Liver (tissue), 9 donors: ENCODE results near the gene PXDN. TPM values are rescaled to one million over a fixed set of nuclear protein-coding genes. Genes with fewer than 3 reads are reported as not detected.

Source experiments
- DNase-seq: peaks from one replicate; pipeline ENCODE4 v3.0.0-alpha.2; 2017; ENCODE audit warnings: low spot score
- H3K27ac ChIP-seq, 2 donors: one replicate each; pipeline ENCODE4 v1.7.0; 2013; ENCODE audit warnings: inconsistent platforms in 2 of 2, low read length in 2 of 2, control low read depth in 1 of 2, low read depth in 1 of 2, mild to moderate bottlenecking in 1 of 2
- H3K27me3 ChIP-seq, 4 donors: one replicate each; pipeline versions ENCODE4 v1.6.1 to v1.7.0; 2013; ENCODE audit warnings: low read length in 3 of 4, inconsistent platforms in 1 of 4, mild to moderate bottlenecking in 1 of 4, moderate library complexity in 1 of 4; ENCODE audit not compliant: control insufficient read depth in 4 of 4, insufficient read depth in 4 of 4
- H3K36me3 ChIP-seq, 4 donors: one replicate each; pipeline versions ENCODE4 v1.6.1 to v1.7.0; 2013; ENCODE audit warnings: low read length in 3 of 4, mild to moderate bottlenecking in 3 of 4, low read depth in 1 of 4, moderate library complexity in 1 of 4; ENCODE audit not compliant: control insufficient read depth in 4 of 4, insufficient read depth in 3 of 4
- H3K4me1 ChIP-seq, 4 donors: one replicate each; pipeline versions ENCODE4 v1.6.1 to v1.7.0; 2013; ENCODE audit warnings: low read length in 3 of 4, mild to moderate bottlenecking in 3 of 4, moderate library complexity in 1 of 4; ENCODE audit not compliant: control insufficient read depth in 4 of 4, insufficient read depth in 4 of 4
- H3K4me3 ChIP-seq, 3 donors: one replicate each; pipeline versions ENCODE4 v1.6.1 to v1.7.0; 2013; ENCODE audit warnings: low read length in 3 of 3, control low read depth in 1 of 3, low read depth in 1 of 3, mild to moderate bottlenecking in 1 of 3
- H3K9ac ChIP-seq, 2 donors: one replicate each; pipeline ENCODE4 v1.7.0; 2013; ENCODE audit warnings: low read length in 2 of 2, mild to moderate bottlenecking in 2 of 2, moderate library complexity in 2 of 2, control low read depth in 1 of 2, low read depth in 1 of 2
- H3K9me3 ChIP-seq, 4 donors: one replicate each; pipeline versions ENCODE4 v1.6.1 to v1.7.0; 2013; ENCODE audit warnings: low read length in 3 of 4; ENCODE audit not compliant: control insufficient read depth in 4 of 4
- EGR1 ChIP-seq, 2 donors: IDR thresholded peaks; 2 replicates each; pipeline ENCODE4 v1.6.1; 2016 to 2018; ENCODE audit warnings: antibody characterized with exemption in 2 of 2, low read depth in 2 of 2
- FOXA1 ChIP-seq: IDR thresholded peaks from 2 replicates; pipeline ENCODE4 v1.6.1; 2016; ENCODE audit warnings: antibody characterized with exemption
- FOXA2 ChIP-seq: IDR thresholded peaks from 2 replicates; pipeline ENCODE4 v1.6.1; 2016; ENCODE audit warnings: antibody characterized with exemption
- GABPA ChIP-seq, 2 donors: IDR thresholded peaks in 1 of 2; conservative IDR thresholded peaks in 1 of 2; 2 replicates each; pipeline ENCODE4 v1.6.1; 2016; ENCODE audit warnings: antibody characterized with exemption in 2 of 2, mild to moderate bottlenecking in 1 of 2, moderate library complexity in 1 of 2
- HNF4A ChIP-seq, 2 donors: conservative IDR thresholded peaks; 2 replicates each; pipeline ENCODE4 v1.6.1; 2016; ENCODE audit warnings: antibody characterized with exemption in 2 of 2, mild to moderate bottlenecking in 2 of 2
- HNF4G ChIP-seq: IDR thresholded peaks from 2 replicates; pipeline ENCODE4 v1.6.1; 2016; ENCODE audit warnings: antibody characterized with exemption
- JUND ChIP-seq, 2 donors: IDR thresholded peaks; 2 replicates each; pipeline ENCODE4 v1.6.1; 2016; ENCODE audit warnings: antibody characterized with exemption in 2 of 2
- NR2F2 ChIP-seq: IDR thresholded peaks from 2 replicates; pipeline ENCODE4 v1.6.1; 2016; ENCODE audit warnings: antibody characterized with exemption
- RAD21 ChIP-seq, 2 donors: IDR thresholded peaks; 2 replicates each; pipeline ENCODE4 v1.6.1; 2016; ENCODE audit warnings: antibody characterized with exemption in 2 of 2, mild to moderate bottlenecking in 2 of 2
- RXRA ChIP-seq, 2 donors: IDR thresholded peaks; 2 replicates each; pipeline ENCODE4 v1.6.1; 2017 to 2018; ENCODE audit warnings: antibody characterized with exemption in 2 of 2, mild to moderate bottlenecking in 1 of 2
- SP1 ChIP-seq: IDR thresholded peaks from 2 replicates; pipeline ENCODE4 v1.6.1; 2018; ENCODE audit warnings: antibody characterized with exemption, mild to moderate bottlenecking
- TAF1 ChIP-seq: conservative IDR thresholded peaks from 2 replicates; pipeline ENCODE4 v1.6.1; 2016; ENCODE audit warnings: antibody characterized with exemption, mild to moderate bottlenecking
- YY1 ChIP-seq: IDR thresholded peaks from 2 replicates; pipeline ENCODE4 v1.6.1; 2016; ENCODE audit warnings: antibody characterized with exemption, mild to moderate bottlenecking
- WGBS: extraction: QIAGEN DNeasy Blood & Tissue Kit; methylation state at CpG from one replicate; pipeline ENCODE4 v1.1.7; 2013; 5-methylcytosine and 5-hydroxymethylcytosine counted together
- polyA plus RNA-seq, 2 donors: library from polyadenylated mRNA; stranded (reverse) in 1 of 2; unstranded in 1 of 2; fragments of 200-250 nt in 1 of 2; fragments of >200 nt in 1 of 2; fragmentation: Nextera tagmentation in 1 of 2; extraction: Ambion mirVana in 1 of 2; gene quantifications; one replicate each; pipeline versions ENCODE4 v1.2.1 to v1.2.3, GENCODE V29; 2013 to 2015
- total RNA-seq, 2 donors: library from RNA; depleted of rRNA; stranded (reverse); fragments of >200 nt; gene quantifications; one replicate each; pipeline ENCODE4 v1.2.3, GENCODE V29; 2014
- TF ChIP-seq, protein P1 (sequence below): fragments of 150-350 bp; IDR thresholded peaks from 2 replicates; pipeline ENCODE4 v1.5.1; 2017; ENCODE audit warnings: improper control_type of control experiment, low read depth, low read length; ENCODE audit not compliant: missing input control
- TF ChIP-seq, protein P2 (sequence below): IDR thresholded peaks from 2 replicates; pipeline ENCODE4 v1.6.1; 2016; ENCODE audit warnings: antibody characterized with exemption
- TF ChIP-seq, protein P3 (sequence below): IDR thresholded peaks from 2 replicates; pipeline ENCODE4 v1.6.1; 2016; ENCODE audit warnings: antibody characterized with exemption, mild to moderate bottlenecking
- TF ChIP-seq, protein P4 (sequence below): IDR thresholded peaks from 2 replicates; pipeline ENCODE4 v1.6.1; 2016; ENCODE audit warnings: antibody characterized with exemption
- TF ChIP-seq, protein P5 (sequence below): IDR thresholded peaks from 2 replicates; pipeline ENCODE4 v1.6.1; 2016; ENCODE audit warnings: antibody characterized with exemption
- donor health status: healthy.
- donor health status: healthy.
- donor health status: healthy.
- donor health status: healthy.
- donor health status: healthy.

PXDN gene
- total and polyA plus RNA-seq, 4 donors: 4.2 to 21.5 (median 16.9) TPM

DNA sequence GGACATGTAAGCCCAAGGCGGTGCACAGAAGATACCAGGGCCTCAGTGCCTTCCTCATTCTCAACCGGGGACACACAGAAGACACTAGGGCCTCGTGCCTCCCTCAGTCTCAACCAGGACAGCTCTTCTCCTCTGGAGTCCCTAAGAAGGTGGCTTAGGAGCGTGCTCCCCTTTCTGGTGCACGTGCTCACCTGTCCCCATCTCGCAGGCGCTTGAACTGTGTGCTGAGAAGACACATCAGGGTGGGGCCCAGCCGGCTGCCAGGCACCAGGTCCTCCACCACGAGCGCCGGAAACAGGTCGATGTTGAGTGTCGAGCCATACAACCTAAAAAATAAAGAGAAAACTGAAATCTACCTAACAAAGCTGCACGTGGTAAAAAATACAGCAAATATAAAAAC lies 99.9 kb downstream of the PXDN start (continued):
- TF ChIP-seq, protein P1, sequence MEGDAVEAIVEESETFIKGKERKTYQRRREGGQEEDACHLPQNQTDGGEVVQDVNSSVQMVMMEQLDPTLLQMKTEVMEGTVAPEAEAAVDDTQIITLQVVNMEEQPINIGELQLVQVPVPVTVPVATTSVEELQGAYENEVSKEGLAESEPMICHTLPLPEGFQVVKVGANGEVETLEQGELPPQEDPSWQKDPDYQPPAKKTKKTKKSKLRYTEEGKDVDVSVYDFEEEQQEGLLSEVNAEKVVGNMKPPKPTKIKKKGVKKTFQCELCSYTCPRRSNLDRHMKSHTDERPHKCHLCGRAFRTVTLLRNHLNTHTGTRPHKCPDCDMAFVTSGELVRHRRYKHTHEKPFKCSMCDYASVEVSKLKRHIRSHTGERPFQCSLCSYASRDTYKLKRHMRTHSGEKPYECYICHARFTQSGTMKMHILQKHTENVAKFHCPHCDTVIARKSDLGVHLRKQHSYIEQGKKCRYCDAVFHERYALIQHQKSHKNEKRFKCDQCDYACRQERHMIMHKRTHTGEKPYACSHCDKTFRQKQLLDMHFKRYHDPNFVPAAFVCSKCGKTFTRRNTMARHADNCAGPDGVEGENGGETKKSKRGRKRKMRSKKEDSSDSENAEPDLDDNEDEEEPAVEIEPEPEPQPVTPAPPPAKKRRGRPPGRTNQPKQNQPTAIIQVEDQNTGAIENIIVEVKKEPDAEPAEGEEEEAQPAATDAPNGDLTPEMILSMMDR: no peak
- TF ChIP-seq SP1: no peak

DNA sequence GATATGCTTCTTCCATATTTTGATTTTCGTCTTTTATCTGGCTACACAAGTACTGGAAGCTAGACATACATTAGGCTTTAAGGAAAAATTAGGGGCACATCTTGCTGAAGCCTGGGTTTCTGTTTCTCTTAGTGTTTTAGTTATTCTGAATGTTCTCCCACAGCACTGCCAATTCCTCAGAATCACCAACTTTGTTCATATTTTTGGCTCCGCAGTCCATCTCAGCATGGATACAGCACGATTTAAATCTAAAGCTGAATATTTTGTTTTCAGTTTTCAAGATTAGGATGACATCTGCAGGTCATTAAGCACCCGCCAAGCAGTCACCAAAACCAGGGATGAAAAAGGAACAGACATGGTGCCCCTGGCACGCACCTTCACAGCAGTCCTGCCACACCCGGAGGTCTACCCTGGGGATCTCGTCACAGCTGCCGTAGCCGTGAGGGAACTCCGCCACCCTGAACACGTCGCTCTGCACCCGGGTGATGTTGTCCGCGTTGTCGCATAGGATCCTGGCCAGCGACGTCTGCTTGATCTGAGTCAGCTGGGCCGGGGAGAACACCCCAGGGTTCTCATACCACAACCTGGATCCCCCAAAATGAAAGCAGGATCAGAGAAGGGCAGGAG lies 101.2 kb downstream of the PXDN start:
- Histone ChIP-seq H3K27ac (no peak overlapping the region), H3K4me1 (no peaks in the 10 kb centered on the region), H3K9ac (no peak overlapping the region), H3K9me3 (no peaks in the 10 kb centered on the region), H3K4me3 (no peak overlapping the region), H3K36me3 (no peaks in the 10 kb centered on the region), H3K27me3 (no peaks in the 10 kb centered on the region)
- 88% methylated on average over 19 of the region's 19 CpGs for WGBS
- TF ChIP-seq GABPA (IDR thresholded peaks at IDR 0.05 in 1 of 2, conservative IDR thresholded peaks at IDR 0.05 in 1 of 2): no peak
- TF ChIP-seq TAF1: no peak
- TF ChIP-seq NR2F2: no peak
- no peak for TF ChIP-seq HNF4A (conservative IDR thresholded peaks at IDR 0.05)
- TF ChIP-seq FOXA1: no peak
- no peak for TF ChIP-seq RAD21 (IDR thresholded peaks at IDR 0.05)
- TF ChIP-seq, protein P2, sequence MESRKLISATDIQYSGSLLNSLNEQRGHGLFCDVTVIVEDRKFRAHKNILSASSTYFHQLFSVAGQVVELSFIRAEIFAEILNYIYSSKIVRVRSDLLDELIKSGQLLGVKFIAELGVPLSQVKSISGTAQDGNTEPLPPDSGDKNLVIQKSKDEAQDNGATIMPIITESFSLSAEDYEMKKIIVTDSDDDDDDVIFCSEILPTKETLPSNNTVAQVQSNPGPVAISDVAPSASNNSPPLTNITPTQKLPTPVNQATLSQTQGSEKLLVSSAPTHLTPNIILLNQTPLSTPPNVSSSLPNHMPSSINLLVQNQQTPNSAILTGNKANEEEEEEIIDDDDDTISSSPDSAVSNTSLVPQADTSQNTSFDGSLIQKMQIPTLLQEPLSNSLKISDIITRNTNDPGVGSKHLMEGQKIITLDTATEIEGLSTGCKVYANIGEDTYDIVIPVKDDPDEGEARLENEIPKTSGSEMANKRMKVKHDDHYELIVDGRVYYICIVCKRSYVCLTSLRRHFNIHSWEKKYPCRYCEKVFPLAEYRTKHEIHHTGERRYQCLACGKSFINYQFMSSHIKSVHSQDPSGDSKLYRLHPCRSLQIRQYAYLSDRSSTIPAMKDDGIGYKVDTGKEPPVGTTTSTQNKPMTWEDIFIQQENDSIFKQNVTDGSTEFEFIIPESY: no peak
- TF ChIP-seq, protein P3, sequence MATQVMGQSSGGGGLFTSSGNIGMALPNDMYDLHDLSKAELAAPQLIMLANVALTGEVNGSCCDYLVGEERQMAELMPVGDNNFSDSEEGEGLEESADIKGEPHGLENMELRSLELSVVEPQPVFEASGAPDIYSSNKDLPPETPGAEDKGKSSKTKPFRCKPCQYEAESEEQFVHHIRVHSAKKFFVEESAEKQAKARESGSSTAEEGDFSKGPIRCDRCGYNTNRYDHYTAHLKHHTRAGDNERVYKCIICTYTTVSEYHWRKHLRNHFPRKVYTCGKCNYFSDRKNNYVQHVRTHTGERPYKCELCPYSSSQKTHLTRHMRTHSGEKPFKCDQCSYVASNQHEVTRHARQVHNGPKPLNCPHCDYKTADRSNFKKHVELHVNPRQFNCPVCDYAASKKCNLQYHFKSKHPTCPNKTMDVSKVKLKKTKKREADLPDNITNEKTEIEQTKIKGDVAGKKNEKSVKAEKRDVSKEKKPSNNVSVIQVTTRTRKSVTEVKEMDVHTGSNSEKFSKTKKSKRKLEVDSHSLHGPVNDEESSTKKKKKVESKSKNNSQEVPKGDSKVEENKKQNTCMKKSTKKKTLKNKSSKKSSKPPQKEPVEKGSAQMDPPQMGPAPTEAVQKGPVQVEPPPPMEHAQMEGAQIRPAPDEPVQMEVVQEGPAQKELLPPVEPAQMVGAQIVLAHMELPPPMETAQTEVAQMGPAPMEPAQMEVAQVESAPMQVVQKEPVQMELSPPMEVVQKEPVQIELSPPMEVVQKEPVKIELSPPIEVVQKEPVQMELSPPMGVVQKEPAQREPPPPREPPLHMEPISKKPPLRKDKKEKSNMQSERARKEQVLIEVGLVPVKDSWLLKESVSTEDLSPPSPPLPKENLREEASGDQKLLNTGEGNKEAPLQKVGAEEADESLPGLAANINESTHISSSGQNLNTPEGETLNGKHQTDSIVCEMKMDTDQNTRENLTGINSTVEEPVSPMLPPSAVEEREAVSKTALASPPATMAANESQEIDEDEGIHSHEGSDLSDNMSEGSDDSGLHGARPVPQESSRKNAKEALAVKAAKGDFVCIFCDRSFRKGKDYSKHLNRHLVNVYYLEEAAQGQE: no peak
- TF ChIP-seq, protein P1: no peak
- TF ChIP-seq JUND (IDR thresholded peaks at IDR 0.05): no peak
- TF ChIP-seq, protein P4, sequence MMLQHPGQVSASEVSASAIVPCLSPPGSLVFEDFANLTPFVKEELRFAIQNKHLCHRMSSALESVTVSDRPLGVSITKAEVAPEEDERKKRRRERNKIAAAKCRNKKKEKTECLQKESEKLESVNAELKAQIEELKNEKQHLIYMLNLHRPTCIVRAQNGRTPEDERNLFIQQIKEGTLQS: no peak
- no peak for TF ChIP-seq EGR1 (IDR thresholded peaks at IDR 0.05; ENCODE audit: low read depth in 2 of 2)
- TF ChIP-seq HNF4G: no peak
- no peak for TF ChIP-seq SP1
- no peak for TF ChIP-seq RXRA (IDR thresholded peaks at IDR 0.05)
- TF ChIP-seq YY1: no peak
- TF ChIP-seq, protein P5, sequence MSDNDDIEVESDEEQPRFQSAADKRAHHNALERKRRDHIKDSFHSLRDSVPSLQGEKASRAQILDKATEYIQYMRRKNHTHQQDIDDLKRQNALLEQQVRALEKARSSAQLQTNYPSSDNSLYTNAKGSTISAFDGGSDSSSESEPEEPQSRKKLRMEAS: no peak
- TF ChIP-seq FOXA2: no peak
- no peak for DNase-seq
